ENCODE results near the gene PSMB7.
A peak's percentile ranks its signal among the peaks of the same experiment; 100 is the strongest.

Gene PSMB7

DNA sequence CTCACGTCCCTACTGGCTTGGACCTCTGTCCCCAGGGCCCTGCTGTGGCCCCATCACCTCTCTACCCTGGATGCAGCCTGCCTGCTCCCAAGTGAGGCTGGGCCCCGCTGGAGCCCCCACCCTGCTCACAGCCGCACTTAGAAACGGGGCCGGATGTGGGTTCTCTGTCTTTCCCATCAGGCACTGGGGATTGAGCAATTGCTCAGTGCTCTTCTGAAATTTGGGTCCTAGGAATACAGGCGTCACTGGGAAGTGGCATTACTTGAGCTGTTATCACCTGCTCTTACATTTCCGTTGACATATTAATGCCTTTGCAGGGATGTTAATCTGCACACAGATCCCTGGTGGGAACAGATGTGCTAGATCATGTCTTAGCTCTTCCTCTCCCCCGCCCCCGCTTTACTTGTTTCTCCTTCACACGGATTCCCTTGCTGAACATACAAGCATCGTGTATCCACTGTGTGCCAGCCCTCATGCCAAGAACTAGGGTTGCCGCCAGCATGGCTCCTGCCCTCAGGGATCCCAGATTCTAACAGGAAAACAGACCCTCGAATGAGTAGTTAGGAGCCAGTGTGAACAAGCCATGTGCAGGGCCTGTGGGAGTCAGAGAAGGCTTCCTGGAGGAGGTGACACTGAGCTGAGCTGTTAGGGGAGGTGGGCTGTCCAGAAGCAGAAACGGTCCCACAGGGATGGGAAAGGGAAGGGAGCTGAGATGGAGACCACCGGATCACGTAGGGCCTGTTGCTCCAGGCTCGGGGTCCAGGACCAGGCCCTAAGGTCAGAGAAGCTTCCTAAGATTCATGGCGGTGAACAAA lies 92.4 kb downstream of the PSMB7 start:
- DNase-seq, result no peak

DNA sequence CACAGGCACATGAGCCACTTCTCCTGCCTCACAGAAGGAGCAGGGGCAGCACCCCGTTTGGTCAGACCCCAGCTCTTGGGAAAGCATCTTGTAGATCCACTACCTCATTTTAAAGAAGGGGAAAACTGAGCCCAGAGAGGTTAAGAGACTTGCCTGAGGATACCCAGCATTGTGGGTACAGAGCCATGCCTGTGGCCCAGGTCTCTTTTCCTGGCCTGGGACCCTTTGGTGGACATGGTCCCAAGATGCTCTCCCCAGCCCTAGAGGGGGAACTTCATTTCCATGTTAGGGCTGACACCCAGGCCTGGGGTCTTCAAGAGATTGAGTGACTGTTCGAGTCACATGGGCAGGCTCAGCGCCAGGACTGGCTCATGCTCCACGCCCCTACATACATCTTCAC lies 93.3 kb downstream of the PSMB7 start:
- DNase-seq, result no peak

DNA sequence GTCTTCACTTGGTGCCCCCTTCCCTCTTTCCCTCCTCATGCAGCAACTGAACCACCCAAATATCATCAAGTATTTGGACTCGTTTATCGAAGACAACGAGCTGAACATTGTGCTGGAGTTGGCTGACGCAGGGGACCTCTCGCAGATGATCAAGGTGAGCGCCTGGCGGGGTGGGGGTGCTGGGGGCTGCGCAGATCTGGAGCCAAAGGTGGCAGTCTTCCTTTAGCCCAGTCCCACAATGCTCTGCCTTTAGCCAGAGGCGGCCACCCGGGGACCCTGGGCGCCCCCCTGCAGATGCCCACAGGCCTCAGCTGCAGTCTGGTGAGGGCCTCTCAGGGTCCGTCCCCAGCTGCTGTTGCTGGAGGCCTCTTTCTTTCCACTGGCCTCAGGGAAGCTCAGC lies 93.8 kb downstream of the PSMB7 start:
- DNase-seq, result no peak

DNA sequence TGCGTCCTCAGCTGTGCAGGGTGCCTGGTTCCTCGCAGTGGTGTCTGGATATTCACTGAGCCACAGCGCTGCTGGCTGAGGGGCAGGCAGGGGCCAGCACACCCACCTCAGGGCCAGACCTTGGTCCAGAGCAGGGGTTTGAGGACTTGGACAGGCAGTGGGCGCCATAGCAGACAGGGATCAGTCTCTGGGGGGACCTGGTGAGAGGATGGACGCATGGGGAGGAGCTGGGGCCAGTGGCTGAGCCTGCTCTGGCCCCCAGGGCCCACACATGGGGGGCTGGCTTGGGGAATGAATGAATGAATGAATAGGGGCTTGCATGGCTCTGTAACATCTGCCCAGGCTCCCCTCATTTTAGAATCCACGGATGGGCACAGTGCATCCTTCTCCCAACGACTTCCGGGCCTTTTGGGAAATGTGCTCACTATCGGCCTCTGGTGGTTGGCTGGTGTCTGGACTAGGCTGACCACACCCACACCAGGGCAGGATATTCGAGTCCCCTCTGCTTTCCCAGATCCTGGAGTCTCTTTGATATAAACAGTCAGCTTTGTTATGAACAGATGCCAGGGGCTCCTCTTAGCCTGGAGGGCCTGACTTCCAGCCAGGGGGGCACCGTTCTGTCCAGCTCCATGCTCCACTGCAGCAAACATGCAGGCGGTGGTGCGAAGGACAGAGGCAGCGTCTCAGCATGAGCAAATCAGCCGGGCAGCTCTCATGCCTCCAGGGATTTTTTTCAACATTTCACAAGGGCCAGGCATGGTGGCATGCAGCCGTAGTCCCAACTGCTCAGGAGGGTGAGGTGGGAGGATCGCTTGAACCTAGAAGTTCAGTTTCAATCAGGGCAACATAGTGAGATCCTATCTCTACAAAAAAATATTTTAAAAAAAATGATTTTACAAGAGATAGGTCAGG lies 94.9 kb downstream of the PSMB7 start:
- DNase-seq, result peak; percentile 75

DNA sequence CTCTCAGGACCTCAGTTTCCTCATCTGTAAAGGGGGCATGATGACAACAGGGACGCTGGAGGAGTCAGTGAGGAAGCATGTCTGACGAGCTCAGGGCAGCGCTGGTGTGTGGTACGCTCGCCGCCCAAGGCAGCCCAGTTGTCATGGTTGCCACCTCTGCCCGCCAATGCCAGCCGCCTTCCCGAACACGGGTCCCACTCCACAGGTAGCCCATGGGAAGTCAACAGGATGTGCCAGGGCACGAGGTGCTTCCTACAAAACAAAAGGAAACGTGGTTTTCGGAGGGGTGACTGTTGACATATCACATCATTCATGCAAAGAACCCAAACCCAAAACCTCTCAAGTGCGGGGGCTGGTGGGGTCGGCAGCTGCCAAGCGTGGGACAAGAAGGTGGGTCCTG lies 99.4 kb downstream of the PSMB7 start:
- DNase-seq, result no peak

DNA sequence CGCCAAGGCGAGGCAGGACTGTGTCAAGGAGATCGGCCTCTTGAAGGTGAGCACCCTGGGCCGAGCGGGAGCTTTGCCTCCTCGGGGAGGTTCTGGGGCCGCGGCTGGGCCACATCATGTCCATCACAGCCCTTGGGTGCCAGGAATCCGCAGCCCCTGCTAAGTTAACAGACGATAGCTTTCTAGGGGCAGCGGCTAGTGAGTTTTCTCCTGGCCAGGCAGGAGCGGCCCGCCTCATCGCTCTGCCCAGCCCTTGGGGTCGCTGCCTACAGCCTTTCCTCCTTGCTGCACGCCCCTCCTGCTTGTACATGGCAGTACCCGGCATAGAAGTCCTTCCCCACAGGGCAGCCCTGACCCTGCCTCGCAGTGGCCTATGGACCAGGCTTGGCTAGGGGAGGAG lies 101.3 kb downstream of the PSMB7 start:
- DNase-seq, result no peak

DNA sequence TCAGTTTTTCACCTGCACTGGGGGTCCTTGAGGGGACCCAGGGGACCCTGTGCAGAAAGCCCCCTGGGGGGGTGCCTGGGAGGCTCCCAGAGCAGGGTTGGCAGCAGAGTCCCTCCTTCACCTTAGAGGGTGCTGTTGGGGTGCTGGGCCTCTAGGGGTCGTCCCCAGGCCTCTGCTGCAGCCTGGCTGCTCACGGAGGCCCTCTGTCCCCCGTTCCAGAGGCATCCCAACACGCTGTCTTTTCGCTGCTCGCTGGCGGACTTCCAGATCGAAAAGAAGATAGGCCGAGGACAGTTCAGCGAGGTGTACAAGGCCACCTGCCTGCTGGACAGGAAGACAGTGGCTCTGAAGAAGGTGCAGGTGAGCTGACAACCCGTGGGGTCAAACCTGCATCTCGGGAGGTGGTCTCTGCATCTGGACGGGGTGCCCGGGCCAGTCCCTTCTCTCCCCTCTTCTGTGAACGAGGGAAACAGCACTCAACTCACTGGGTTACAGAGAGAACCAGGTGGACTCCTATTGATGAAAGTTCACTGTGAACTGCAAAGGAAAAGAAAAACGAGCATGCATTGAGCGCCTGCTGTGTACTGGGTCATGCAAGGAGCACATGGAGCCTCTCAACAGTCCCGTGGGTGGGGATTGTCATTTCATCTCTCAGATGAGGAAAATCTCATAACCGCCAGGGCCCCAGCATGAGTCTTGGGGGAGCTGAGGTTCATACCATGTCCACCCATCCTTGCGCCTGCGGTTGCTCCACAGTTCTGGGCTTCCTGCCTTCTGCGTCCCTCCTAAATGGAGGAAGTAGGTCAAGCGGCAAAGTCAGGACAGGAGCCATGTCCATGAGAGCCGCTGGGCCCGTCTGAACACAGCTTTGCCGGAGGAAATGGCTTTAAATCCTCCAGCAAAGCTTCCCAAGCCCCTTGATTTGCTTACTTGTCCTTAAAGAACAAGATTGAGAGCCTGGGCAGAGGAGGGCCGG lies 102.7 kb downstream of the PSMB7 start:
- DNase-seq, result no peak

DNA sequence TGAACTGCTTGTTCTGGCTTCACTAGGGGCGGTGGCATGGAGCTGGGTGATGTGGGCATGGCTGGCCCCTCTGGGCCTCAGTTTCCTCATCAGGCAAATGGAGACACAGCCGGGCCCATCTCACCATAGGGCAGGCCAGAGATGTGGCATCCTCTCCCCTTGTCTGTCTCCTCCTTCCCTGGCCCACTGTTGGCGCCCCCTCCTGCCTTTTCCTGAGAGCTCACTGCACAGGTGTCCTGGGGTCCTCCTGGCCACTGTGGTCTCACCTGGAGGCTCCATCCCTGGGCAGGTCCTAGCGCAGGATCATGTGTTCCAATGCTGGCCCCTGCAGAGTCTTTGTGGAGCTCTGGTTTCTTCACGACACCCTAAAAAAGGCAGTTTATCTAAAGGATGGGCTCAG lies 104.0 kb downstream of the PSMB7 start:
- no peak for DNase-seq

DNA sequence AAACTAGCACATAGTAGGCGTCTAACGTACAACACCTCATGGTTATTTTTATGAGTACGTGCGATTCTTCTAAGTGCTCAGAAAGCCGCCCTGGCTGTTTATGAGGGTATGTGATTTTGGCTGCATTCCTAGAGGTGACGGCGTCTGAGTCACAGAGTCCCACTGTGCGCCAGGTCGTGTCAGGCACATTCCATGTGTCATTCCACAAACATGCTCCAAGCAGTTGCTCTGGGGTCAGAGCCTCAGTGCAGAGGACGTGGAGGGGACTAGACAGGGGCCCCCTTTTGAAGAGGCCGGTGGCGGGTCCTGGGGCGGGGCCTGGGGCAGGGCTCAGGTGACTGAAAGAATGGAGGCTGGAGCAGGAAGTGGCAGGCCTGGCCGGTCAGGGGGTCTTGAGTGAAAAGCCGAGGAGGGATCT lies 105.6 kb downstream of the PSMB7 start:
- DNase-seq, result no peak

DNA sequence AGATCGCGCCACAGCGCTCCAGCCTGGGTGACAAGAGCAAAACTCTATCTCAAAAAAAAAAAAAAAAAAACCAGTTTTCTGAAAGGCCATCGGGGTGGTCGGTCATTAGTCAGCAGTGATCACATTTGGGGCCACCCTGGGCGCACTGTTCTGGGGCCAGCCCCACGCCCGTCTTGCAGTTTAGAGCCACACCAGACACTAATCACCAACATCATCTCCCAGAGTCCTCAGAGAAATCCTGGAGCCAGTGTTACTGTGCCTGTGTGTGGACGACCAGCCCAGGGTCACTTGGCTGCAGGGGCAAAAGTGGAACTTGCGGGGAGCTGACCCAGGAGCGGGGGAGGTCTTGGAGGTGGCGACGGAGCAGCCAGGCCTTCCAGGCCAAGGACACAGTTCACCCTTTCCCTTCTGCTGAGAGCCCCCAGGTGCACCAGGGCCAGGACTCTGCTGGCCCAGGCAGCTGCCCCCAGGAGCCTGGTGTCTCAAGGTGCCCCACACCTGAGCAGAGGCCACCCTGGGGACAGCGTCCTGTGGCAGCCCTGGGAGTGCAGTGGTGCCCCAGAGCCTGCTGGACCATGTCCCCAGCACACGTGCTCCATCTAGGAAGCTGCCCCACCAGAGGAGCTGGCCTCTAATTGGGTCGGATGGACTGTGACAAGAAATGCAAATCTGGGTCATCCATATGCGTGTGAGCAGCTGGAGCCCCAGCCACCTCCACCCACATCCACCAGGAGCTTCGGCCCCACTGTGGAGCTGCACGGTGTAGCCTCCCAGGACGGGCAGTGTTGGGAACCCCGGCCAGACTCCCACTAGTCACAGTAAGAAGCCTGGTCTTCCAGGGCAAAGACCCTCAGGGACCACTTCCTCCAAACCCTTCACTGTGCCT lies 106.4 kb downstream of the PSMB7 start:
- DNase-seq, result no peak

DNA sequence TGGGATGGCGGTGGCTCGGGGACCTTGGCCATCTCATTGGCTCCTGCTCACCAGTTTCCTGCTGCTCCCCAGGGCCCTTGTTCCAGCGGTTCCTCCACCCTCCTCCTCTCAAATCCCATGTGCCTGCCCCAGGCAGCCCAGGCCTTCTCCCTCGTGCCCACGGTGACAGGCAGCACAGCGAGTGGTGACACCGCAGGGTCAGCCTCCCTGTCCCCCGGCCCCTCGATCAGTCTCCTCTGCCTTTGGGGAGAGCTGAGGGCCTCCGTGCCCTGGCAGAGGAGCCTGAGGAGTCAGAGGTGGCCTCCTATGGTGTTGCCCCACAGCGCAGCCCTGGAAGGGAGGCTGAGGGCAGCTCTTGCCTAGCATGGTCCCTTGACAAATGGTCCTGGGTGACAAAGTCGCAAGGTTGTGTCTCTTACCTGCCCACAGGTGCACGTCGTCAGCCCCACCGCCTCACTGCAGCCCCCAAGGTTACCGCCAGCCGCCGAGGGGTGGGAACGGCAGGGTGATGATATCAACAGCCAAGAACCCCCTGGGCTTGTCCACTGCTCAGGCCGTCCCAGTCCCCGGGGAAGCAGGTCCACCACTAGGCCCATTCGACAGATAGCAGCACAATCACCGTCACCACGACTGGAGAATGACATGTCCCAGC lies 107.7 kb downstream of the PSMB7 start:
- no peak for DNase-seq

DNA sequence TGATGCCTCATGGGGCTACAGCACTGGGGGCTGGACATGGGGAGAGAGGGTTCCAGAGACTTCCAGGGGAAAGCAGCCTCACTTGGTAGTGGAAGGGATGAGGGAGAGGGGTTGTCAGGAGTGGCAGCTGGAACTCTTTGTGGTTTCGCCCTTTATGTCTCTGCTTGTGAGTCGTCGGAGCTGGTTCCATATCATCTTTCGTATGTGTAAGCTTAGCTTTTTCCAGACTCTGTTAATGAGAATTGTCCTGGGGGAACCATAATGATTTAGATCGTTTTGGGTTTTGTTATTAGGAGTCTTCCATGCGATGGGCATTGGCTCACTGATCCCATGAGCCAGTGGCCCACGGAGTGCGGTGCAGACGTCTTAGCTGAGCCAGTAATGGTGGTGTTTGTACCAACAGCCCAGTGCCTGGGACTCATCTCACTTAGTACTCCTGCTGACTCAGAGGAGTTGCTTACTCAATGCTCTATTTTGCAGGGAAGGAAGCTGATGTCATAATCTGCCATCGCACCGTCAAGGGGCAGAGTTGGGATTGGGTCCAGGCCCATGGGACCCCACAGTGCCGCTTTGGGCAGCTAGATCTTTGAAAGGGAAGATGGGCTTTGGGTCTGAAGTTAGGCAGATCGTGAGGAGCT lies 109.0 kb downstream of the PSMB7 start:
- DNase-seq, result no peak

DNA sequence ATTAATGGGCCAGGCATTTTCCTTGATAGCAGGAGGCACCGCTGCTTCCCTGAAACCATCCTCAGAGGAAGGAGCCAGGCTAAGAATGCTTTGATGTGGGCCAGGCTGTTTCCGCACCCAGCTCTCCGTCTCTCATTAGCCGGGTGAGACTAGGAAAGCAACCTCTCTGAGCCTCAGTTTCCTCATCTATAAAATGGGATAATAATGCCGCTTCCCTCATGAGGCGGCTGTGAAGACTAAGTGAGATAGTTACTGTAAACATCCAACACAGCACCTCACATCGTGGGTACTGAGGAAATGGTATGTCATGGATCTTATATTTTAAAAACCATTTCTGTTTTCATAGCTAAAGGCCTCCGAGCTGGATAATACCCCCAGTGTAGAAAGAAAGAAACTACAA lies 111.0 kb downstream of the PSMB7 start:
- DNase-seq, result no peak

DNA sequence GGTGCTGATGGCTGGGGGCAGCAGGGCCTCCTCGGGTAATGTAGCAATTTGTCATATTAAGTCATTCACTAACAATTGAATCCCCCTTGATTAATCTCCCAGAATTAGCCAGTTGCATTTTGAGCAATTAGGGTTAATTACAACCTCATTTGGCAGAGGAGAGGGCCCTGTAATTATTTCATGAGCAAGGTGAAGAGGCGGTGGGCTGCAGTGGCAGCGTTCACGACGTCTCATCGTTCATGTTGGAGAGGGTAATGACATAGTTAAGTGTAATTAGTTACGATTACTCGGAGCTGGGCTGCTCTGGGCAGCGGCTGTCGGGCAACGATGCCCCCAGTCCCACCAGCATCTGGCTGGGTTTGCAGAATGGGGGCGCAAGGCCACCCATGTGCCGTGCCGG lies 111.5 kb downstream of the PSMB7 start:
- DNase-seq, result no peak
